ENCODE measurements around the gene GPR15. TPM values are rescaled to one million over a fixed set of nuclear protein-coding genes. Genes with fewer than 3 reads are reported as not detected.

GPR15 gene
- total RNA-seq, 2 donors from 2014 or later = not detected

- DNase-seq (no peak), ATAC-seq (no peak)
- 69 to 70% methylated on average over 3 of the region's 3 CpGs for WGBS, 2 donors
- TF ChIP-seq POLR2A (IDR thresholded peaks at IDR 0.05) (no peak), CTCF (IDR thresholded peaks at IDR 0.05) (no peak)
- no peaks in the 10 kb centered on the region for H3K4me1 ChIP-seq
- no peak overlapping the region for H3K4me3 ChIP-seq
- no peaks in the 10 kb centered on the region for H3K36me3 ChIP-seq (replicated peaks in 1 of 2; ENCODE audit: insufficient read depth in 1 of 2, low read depth in 2 of 2)
- no peaks in the 10 kb centered on the region for H3K27me3 ChIP-seq
- no peaks in the 10 kb centered on the region for H3K9me3 ChIP-seq
- intact Hi-C loops (cut with DNase I) = no loop called here
- H3K27ac ChIP-seq = no peak overlapping the region
Measured at GRCh38 chr3:98540346-98540745, 8.6 kb downstream of the GPR15 start.

- Histone ChIP-seq H3K9me3 (no peaks in the 10 kb centered on the region), H3K27me3 (no peaks in the 10 kb centered on the region), H3K27ac (no peak overlapping the region), H3K36me3 (replicated peaks in 1 of 2; ENCODE audit: insufficient read depth in 1 of 2, low read depth in 2 of 2) (no peaks in the 10 kb centered on the region), H3K4me1 (no peaks in the 10 kb centered on the region), H3K4me3 (no peak overlapping the region)
- intact Hi-C loops (cut with DNase I) = no loop called here
- 80 to 94% methylated on average over 1 of the region's 1 CpG for WGBS, 2 donors
- no peak for TF ChIP-seq POLR2A (IDR thresholded peaks at IDR 0.05)
- no peak for TF ChIP-seq CTCF (IDR thresholded peaks at IDR 0.05)
- ATAC-seq = no peak
- no peak for DNase-seq
Measured at GRCh38 chr3:98541695-98542094, 9.9 kb downstream of the GPR15 start.

- no peak overlapping the region for H3K27ac ChIP-seq
- 73 to 79% methylated on average over 1 of the region's 1 CpG for WGBS, 2 donors
- DNase-seq (no peak), ATAC-seq (no peak)
- H3K9me3 ChIP-seq = no peaks in the 10 kb centered on the region
- no peak overlapping the region for H3K4me3 ChIP-seq
- H3K27me3 ChIP-seq = no peaks in the 10 kb centered on the region
- intact Hi-C loops (cut with DNase I) = no loop called here
- TF ChIP-seq CTCF (IDR thresholded peaks at IDR 0.05) (no peak), POLR2A (IDR thresholded peaks at IDR 0.05) (no peak)
- H3K36me3 ChIP-seq (replicated peaks in 1 of 2; ENCODE audit: insufficient read depth in 1 of 2, low read depth in 2 of 2) = no peaks in the 10 kb centered on the region
- H3K4me1 ChIP-seq = no peaks in the 10 kb centered on the region
Measured at GRCh38 chr3:98542623-98543022, 10.8 kb downstream of the GPR15 start.

- WGBS, 2 donors = 61 to 65% methylated on average over 5 of the region's 5 CpGs
- intact Hi-C loops (cut with DNase I) = no loop called here
- no peak for ATAC-seq
Measured at GRCh38 chr3:98545940-98546339, 14.2 kb downstream of the GPR15 start.

More at GRCh38 chr3:98545940-98546339, 14.2 kb downstream of the GPR15 start:
- no peak for DNase-seq
- Histone ChIP-seq H3K27ac (no peak overlapping the region), H3K4me1 (no peaks in the 10 kb centered on the region), H3K9me3 (no peaks in the 10 kb centered on the region), H3K36me3 (replicated peaks in 1 of 2; ENCODE audit: insufficient read depth in 1 of 2, low read depth in 2 of 2) (no peaks in the 10 kb centered on the region), H3K27me3 (no peaks in the 10 kb centered on the region), H3K4me3 (no peak overlapping the region)
- TF ChIP-seq CTCF (IDR thresholded peaks at IDR 0.05) = no peak
- no peak for TF ChIP-seq POLR2A (IDR thresholded peaks at IDR 0.05)
